Measurements from ENCODE around the gene CDH22. TPM values are rescaled to one million over a fixed set of nuclear protein-coding genes. Genes with fewer than 3 reads are reported as not detected.

CDH22 gene
- polyA plus RNA-seq, 1 donor from 2014 or later: 2.1 TPM

DNA sequence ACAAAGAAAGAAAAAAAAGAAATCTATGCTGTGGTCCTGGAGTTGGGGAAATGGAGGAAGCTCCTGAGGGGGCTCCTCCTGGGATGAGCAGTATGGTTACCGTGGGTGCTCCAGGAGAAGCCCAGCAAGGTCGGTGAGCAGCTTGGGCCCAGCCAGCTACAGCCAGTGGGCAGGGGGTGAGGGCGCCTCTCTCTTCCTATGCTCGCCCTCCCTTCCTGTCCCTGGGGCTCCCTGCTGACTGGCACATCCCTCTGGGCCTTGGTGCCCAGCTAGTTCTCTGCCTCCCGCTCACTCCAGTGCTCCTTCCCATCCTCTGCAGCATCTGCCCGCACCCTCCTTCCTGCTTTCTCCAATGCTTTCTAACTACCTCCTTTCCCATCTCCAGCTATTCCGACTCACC, 173.6 kb downstream of the CDH22 start:
- Histone ChIP-seq H3K9me3 (ENCODE audit: low read length) (no peaks in the 10 kb centered on the region), H3K4me3 (ENCODE audit: low read length) (no peak overlapping the region), H3K9ac (ENCODE audit: low read length) (no peak overlapping the region), H3K79me2 (replicated peaks; ENCODE audit: insufficient read depth, low read length) (no peaks in the 10 kb centered on the region), H3K36me3 (ENCODE audit: insufficient read depth, low read length) (no peaks in the 10 kb centered on the region), H3K27me3 (ENCODE audit: insufficient read depth, low read depth, low read length) (peaks cover 8% of the 10 kb centered on the region), H3F3A (ENCODE audit: insufficient read depth, low read length, poor library complexity, severe bottlenecking) (no peaks in the 10 kb centered on the region), H3K27ac (ENCODE audit: low read length) (no peak overlapping the region), H2AFZ (ENCODE audit: low read depth, low read length) (no peak overlapping the region), H3K4me2 (ENCODE audit: low read length) (no peak overlapping the region), H3K9me2 (ENCODE audit: insufficient read depth, low read length) (no peaks in the 10 kb centered on the region), H4K20me1 (ENCODE audit: insufficient read depth) (no peaks in the 10 kb centered on the region)
- TF ChIP-seq MXI1 (conservative IDR thresholded peaks at IDR 0.05; ENCODE audit: poor library complexity, severe bottlenecking) (no peak), SMC3 (conservative IDR thresholded peaks at IDR 0.05; ENCODE audit: poor library complexity) (no peak), CTCF (IDR thresholded peaks at IDR 0.05; ENCODE audit: poor library complexity, severe bottlenecking) (no peak), EZH2 (IDR thresholded peaks at IDR 0.05; ENCODE audit: borderline replicate concordance, insufficient read depth, low read length, poor library complexity, severe bottlenecking) (no peak), TAF1 (IDR thresholded peaks at IDR 0.05; ENCODE audit: low read depth) (no peak), POLR2AphosphoS5 (IDR thresholded peaks at IDR 0.05) (no peak)

DNA sequence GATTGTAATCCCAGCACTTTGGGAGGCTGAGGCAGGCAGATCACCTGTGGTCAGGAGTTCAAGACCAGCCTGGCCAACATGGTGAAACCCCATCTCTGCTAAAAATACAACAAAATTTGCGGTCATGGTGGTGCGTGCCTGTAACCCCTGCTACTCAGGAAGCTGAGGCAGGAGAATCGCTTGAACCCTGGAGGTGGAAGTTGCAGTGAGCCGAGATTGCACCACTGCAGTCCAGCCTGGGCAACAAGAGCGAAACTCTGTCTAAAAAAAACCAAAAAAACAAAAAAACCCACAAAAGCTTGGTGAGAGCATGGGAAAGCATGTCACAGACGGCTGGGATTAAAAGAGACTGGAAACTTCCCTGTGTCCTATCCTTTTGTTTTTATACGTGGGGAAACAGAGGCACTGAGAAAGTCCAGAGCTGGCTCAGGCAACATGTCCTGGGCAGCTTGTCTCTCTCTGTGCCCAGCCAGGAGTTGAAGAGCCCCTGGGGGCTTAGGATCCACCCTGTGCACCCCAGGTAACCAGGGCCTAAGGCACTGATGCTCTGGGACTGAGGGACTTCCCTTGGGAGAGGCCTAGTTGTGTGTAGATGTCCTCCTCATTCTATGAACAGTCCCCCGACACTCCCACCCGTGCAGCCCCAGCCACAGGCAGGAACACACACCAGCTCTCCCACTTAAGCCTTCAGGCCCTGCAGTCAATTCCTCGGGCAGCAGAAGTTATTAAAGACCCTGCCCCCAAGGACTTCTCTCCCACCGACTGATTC, 174.2 kb downstream of the CDH22 start:
- Histone ChIP-seq H3K27ac (ENCODE audit: low read length) (no peak overlapping the region), H3K9me2 (ENCODE audit: insufficient read depth, low read length) (no peaks in the 10 kb centered on the region), H3K36me3 (ENCODE audit: insufficient read depth, low read length) (no peaks in the 10 kb centered on the region), H3K79me2 (replicated peaks; ENCODE audit: insufficient read depth, low read length) (no peaks in the 10 kb centered on the region), H3K27me3 (ENCODE audit: insufficient read depth, low read depth, low read length) (peaks cover 13% of the 10 kb centered on the region), H3K9ac (ENCODE audit: low read length) (no peak overlapping the region), H3K4me2 (ENCODE audit: low read length) (no peak overlapping the region), H3K9me3 (ENCODE audit: low read length) (no peaks in the 10 kb centered on the region), H4K20me1 (ENCODE audit: insufficient read depth) (no peaks in the 10 kb centered on the region), H2AFZ (ENCODE audit: low read depth, low read length) (no peak overlapping the region), H3K4me3 (ENCODE audit: low read length) (no peak overlapping the region), H3F3A (ENCODE audit: insufficient read depth, low read length, poor library complexity, severe bottlenecking) (no peaks in the 10 kb centered on the region)
- no peak for TF ChIP-seq RAD21 (conservative IDR thresholded peaks at IDR 0.05)
- TF ChIP-seq, protein P1, sequence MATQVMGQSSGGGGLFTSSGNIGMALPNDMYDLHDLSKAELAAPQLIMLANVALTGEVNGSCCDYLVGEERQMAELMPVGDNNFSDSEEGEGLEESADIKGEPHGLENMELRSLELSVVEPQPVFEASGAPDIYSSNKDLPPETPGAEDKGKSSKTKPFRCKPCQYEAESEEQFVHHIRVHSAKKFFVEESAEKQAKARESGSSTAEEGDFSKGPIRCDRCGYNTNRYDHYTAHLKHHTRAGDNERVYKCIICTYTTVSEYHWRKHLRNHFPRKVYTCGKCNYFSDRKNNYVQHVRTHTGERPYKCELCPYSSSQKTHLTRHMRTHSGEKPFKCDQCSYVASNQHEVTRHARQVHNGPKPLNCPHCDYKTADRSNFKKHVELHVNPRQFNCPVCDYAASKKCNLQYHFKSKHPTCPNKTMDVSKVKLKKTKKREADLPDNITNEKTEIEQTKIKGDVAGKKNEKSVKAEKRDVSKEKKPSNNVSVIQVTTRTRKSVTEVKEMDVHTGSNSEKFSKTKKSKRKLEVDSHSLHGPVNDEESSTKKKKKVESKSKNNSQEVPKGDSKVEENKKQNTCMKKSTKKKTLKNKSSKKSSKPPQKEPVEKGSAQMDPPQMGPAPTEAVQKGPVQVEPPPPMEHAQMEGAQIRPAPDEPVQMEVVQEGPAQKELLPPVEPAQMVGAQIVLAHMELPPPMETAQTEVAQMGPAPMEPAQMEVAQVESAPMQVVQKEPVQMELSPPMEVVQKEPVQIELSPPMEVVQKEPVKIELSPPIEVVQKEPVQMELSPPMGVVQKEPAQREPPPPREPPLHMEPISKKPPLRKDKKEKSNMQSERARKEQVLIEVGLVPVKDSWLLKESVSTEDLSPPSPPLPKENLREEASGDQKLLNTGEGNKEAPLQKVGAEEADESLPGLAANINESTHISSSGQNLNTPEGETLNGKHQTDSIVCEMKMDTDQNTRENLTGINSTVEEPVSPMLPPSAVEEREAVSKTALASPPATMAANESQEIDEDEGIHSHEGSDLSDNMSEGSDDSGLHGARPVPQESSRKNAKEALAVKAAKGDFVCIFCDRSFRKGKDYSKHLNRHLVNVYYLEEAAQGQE (IDR thresholded peaks at IDR 0.05; ENCODE audit: borderline replicate concordance): no peak
- no peak for TF ChIP-seq CTCF (IDR thresholded peaks at IDR 0.05; ENCODE audit: poor library complexity, severe bottlenecking)
- no peak for TF ChIP-seq TAF1 (IDR thresholded peaks at IDR 0.05; ENCODE audit: low read depth)
- TF ChIP-seq MXI1 (conservative IDR thresholded peaks at IDR 0.05; ENCODE audit: poor library complexity, severe bottlenecking): no peak
- TF ChIP-seq POLR2AphosphoS5 (IDR thresholded peaks at IDR 0.05): no peak
- no peak for TF ChIP-seq EP300 (conservative IDR thresholded peaks at IDR 0.05; ENCODE audit: poor library complexity, severe bottlenecking)
- no peak for TF ChIP-seq EZH2 (IDR thresholded peaks at IDR 0.05; ENCODE audit: borderline replicate concordance, insufficient read depth, low read length, poor library complexity, severe bottlenecking)
- TF ChIP-seq SMC3 (conservative IDR thresholded peaks at IDR 0.05; ENCODE audit: poor library complexity): no peak

Data from neural cell (in vitro differentiated cells).